GM19467 (cell line): ENCODE data around the gene NOX4.
A peak's percentile ranks its signal among the peaks of the same experiment; 100 is the strongest.
"Not testable (repeated sequence)": the region's sequence is repeated elsewhere in the genome, so short reads cannot be mapped to it uniquely, and the experiment has no call there.

Experiments
- ATAC-seq: cut with Tn5 transposase; IDR thresholded peaks from one replicate; pipeline ENCODE4 v1.9.1; 2021; ENCODE audit warnings: mild to moderate bottlenecking, moderate library complexity; ENCODE audit not compliant: unreplicated experiment

Gene NOX4

GRCh38 chr11:89463266-89463780, 27.9 kb downstream of the NOX4 start:
- no peak for ATAC-seq

- ATAC-seq = no peak
Measured at GRCh38 chr11:89458716-89459115, 32.5 kb downstream of the NOX4 start.

GRCh38 chr11:89457190-89457589, 34.0 kb downstream of the NOX4 start:
- ATAC-seq = no peak

- ATAC-seq = no peak
Measured at GRCh38 chr11:89456681-89457080, 34.5 kb downstream of the NOX4 start.

- ATAC-seq = no peak
Measured at GRCh38 chr11:89452780-89453179, 38.4 kb downstream of the NOX4 start.

- ATAC-seq = no peak
Measured at GRCh38 chr11:89447845-89448244, 43.3 kb downstream of the NOX4 start.

GRCh38 chr11:89443361-89444322, 47.5 kb downstream of the NOX4 start:
- ATAC-seq = no peak

GRCh38 chr11:89442801-89443200, 48.4 kb downstream of the NOX4 start:
- ATAC-seq = no peak

- ATAC-seq = no peak
Measured at GRCh38 chr11:89441606-89442005, 49.6 kb downstream of the NOX4 start.

GRCh38 chr11:89437317-89437716, 53.9 kb downstream of the NOX4 start:
- no peak for ATAC-seq

GRCh38 chr11:89436071-89436470, 55.1 kb downstream of the NOX4 start:
- no peak for ATAC-seq

- peak; percentile 59 for ATAC-seq
Measured at GRCh38 chr11:89433278-89433677, 57.9 kb downstream of the NOX4 start.

- not testable (repeated sequence) for ATAC-seq
Measured at GRCh38 chr11:89432182-89432581, 59.0 kb downstream of the NOX4 start.

- ATAC-seq = not testable (repeated sequence)
Measured at GRCh38 chr11:89426501-89426900, 64.7 kb downstream of the NOX4 start.

GRCh38 chr11:89421718-89422117, 69.5 kb downstream of the NOX4 start:
- no peak for ATAC-seq

- ATAC-seq = no peak
Measured at GRCh38 chr11:89420981-89421380, 70.2 kb downstream of the NOX4 start.

GRCh38 chr11:89416961-89417360, 74.2 kb downstream of the NOX4 start:
- ATAC-seq = no peak

- not testable (repeated sequence) for ATAC-seq
Measured at GRCh38 chr11:89411112-89411511, 80.1 kb downstream of the NOX4 start.

- ATAC-seq = not testable (repeated sequence)
Measured at GRCh38 chr11:89410666-89411065, 80.5 kb downstream of the NOX4 start.

- not testable (repeated sequence) for ATAC-seq
Measured at GRCh38 chr11:89408441-89408840, 82.7 kb downstream of the NOX4 start.

- ATAC-seq = no peak
Measured at GRCh38 chr11:89405629-89406028, 85.5 kb downstream of the NOX4 start.

- not testable (repeated sequence) for ATAC-seq
Measured at GRCh38 chr11:89391654-89392053, 99.5 kb downstream of the NOX4 start.
